MV-4-11 (cell line): ENCODE results near the gene SH3BP4.

Source experiments
- DNase-seq: peaks from one replicate; lab custom pipeline; 2025; lab: John Stamatoyannopoulos, UW

SH3BP4 gene

GRCh38 chr2:234966340-234966739 lies 14.5 kb downstream of the SH3BP4 start:
- DNase-seq, result no peak

- DNase-seq, result no peak
These were observed 15.5 kb downstream of the SH3BP4 start for GRCh38 chr2:234967201-234967869.

DNA sequence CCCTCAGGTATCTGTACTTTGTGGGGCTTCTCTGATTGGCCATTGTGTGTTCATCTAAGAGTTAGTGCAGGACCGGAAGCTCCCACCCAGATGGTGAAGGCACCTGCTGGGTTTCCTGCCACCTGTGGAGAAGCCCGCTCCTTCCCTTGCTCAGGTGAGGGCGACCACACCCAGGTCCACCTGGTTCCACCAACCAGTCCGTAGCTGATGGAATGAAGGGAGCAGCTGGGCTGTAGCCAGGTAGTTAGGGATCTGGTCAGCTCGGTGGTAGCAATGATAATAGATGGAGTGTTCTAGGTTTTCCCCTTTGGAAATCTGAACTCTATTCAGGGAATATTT lies 16.0 kb downstream of the SH3BP4 start:
- no peak for DNase-seq

DNA sequence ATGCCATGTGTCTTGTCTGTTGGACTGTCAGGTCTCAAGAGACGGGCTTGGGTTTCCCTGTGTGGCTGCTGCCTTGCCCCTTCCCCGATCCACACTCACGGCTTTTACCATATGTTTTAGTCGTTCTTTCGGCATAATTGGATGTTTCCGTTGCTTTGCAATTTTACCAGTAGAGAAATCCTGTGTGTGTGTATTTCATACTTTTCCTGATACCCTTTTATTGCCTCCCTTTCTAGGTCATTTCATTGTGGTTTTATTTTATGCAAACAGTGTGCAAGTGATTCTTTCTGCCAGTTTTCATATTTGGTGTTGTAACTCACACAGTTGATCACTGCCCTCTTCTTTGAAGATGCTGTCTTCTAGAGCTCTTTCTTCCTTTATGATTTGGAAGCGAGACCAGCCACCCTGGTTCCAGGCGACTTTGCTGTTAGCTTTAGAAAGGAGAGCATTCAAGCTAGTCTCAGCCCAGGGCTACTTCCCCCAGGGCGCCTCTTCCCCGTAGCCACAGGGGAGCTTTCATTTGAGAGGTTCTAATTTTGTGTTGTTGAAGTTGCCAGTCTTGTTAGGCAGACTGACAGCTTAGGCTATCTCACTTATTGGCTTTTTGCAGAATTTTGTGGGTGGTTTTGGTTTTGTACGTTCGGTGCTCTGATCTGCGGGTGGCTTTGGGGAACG lies 17.0 kb downstream of the SH3BP4 start:
- no peak for DNase-seq

- no peak for DNase-seq
These were observed 17.7 kb downstream of the SH3BP4 start for GRCh38 chr2:234969306-234970098.

DNA sequence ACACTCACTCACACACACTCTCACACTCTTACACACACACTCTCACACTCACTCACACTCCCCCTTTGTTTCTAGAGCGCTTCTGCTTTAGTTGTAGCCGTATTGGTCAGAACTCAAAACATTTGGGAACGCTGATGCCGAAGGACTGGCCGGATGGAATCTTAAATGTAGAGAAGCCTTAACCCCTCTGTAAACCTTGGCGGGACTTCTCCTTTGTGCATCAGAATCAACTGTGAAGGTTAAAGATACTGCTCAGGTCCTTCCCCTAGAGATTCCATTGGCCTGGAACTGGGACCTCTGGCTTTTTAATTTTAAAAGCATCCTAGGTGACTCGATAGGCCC lies 18.3 kb downstream of the SH3BP4 start:
- no peak for DNase-seq

GRCh38 chr2:234970477-234970882 lies 18.7 kb downstream of the SH3BP4 start:
- DNase-seq, result no peak

- no peak for DNase-seq
These were observed 19.7 kb downstream of the SH3BP4 start for GRCh38 chr2:234971496-234971895.

GRCh38 chr2:234973008-234973407 lies 21.2 kb downstream of the SH3BP4 start:
- DNase-seq, result no peak

DNA sequence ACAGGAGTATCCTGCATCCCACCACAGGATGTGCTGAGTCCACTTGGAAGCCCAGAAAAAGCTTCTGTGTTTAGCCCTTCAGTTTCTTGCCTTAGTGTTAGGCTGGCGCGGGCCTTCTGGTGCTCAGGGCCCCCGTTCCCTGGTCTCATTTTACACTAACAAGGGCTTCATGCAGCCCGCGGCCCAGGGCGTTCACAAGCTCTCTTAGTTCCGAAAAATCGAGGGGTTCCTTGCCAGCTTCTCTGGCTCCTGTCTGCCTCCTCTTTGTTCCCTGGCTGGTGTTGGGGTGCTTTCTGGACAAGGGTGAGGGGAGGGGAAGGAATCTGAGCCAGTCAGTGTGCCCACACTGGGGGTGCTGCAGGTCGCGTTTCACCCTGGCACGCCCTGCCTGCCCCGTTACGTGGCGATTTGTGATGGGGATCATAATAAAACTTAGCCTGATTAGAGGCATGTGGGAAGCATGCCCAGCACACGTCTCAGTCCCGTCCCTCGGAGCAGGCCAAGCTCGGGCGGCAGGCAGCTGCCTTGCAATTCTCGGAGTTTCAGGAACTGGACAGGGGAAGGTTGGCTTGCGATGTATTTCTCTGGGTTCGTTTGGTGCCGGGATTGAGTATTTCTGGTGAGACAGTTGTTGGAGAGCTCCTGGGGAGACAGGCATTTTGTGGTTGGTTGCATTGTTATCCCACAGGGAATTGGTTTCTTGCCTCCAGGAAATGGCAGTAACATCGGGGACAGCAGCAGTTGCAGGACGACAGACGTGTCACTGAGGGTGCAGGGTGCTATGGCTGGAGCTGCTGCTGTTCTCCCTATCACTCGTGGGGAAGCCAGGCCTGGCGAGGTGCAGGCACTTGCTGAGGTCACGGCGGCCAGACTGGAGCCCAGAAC lies 22.9 kb downstream of the SH3BP4 start:
- no peak for DNase-seq

- no peak for DNase-seq
These were observed 23.8 kb downstream of the SH3BP4 start for GRCh38 chr2:234975611-234976010.

GRCh38 chr2:234976479-234977227 lies 24.8 kb downstream of the SH3BP4 start:
- DNase-seq, result no peak

GRCh38 chr2:234977228-234977679 lies 25.4 kb downstream of the SH3BP4 start:
- DNase-seq, result no peak

DNA sequence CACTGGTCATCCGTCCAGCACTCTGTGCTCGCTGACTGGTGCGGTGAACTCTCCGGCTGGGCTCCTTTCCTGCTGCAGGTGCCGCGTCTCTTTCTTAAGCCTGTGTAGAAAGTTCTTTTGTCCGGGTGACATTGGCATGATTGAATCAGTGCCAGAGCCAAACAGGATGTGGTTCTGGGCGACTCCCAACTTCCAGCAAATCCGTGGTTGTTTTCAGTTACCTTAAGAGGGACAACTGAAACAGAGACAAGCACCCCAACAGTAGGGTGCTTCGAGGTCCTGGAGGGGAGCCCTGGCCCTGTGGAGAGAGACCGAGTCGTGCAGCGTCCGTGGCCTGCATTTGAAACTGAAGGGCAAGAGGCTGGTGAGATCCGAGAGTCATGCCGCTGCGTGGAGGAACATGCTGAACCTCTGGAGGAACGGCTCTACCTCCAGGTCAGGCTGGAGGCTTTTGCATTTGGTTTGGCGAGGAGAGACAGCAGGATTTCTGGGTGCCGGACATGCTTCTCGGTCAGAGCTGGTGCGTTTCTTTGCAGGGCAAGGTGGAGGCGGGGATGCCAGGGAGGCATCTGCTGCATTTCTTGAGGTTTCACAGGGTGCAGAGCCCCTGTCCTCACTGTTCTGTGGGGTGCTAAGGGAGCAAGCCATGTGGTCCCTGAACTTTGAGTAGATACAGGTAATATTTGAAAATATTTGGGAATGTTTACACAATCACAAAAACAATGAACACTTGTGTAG lies 26.8 kb downstream of the SH3BP4 start:
- no peak for DNase-seq

- no peak for DNase-seq
These were observed 27.7 kb downstream of the SH3BP4 start for GRCh38 chr2:234979204-234980167.

DNA sequence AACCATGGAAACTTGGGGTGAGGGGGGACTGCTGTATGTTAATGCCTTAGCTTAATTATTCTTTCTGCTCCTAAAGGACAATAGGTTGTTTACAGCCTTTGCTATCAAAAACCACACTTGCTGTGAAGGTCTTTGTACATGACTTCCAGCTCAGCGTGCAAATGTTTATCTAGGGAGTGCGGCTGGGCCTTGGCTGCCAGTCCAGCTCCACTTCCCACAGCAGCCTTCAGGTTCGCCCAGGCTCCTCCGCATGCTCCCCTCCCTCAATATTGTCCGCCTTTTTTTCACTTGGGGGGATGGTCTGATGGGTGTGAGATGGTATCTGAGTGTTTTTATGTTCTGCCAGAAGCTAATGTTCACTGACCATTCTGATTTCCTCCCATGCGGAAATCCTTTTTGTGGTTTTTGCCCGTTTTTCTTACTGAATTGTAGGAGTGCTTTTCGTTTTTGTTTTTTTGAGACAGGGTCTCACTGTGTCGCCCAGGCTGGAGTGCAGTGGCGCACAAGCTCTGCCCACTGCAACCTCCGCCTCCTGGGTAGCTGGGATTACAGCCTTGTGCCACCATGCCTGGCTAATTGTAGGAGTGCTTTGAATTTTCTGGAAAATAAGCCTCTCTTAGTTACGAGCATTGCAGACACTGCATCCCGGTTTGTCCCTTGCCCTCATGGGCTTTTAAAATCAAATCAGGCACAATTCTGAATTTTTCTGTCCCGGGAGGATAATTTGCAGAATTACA lies 28.8 kb downstream of the SH3BP4 start:
- DNase-seq, result no peak

DNA sequence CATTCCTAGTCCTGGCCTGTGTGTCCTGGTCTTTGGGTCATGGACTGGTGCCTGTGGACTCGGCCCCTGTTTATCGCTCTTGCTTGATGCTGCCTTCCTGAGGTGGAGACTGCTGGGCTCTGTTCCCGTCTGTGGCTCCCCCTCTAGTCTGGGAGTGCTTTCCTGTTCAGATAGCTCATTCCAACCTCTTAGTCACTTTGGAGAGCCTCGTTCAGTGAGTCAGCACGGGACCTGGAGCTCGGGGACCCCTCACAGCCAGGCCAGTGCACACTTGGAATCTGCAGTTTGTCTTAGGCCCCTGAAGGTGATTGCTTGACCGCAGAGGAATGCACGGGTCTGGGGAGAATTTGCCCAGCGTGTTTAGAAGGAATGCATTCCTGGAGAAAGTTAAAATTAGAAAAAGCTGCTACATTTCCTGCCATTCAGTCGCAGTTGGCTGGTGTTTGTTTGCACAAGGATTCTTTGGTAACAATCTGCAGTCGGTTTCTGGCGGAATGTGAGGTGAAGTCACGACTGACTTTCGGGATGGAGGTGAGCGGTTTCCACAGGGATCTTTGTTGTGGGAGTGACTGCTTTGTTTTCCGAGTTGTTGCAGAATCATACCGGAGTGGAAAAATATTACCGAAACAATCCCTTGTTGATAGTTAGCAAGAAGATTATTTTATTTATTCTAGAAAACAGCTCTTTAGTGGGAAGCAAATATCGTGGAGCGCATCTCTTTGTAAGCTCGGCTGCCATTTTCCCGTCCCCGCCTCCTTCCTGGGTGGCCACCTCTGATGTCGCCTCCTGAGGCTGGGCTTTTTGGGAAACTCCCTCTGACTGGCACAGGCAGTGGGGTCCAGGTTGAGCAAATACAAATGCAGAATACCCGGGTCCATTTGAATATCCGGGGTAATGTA lies 29.6 kb downstream of the SH3BP4 start:
- DNase-seq, result no peak
